ENCODE data around the gene MRM1.

The MRM1 gene, protein sequence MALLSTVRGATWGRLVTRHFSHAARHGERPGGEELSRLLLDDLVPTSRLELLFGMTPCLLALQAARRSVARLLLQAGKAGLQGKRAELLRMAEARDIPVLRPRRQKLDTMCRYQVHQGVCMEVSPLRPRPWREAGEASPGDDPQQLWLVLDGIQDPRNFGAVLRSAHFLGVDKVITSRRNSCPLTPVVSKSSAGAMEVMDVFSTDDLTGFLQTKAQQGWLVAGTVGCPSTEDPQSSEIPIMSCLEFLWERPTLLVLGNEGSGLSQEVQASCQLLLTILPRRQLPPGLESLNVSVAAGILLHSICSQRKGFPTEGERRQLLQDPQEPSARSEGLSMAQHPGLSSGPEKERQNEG

DNA sequence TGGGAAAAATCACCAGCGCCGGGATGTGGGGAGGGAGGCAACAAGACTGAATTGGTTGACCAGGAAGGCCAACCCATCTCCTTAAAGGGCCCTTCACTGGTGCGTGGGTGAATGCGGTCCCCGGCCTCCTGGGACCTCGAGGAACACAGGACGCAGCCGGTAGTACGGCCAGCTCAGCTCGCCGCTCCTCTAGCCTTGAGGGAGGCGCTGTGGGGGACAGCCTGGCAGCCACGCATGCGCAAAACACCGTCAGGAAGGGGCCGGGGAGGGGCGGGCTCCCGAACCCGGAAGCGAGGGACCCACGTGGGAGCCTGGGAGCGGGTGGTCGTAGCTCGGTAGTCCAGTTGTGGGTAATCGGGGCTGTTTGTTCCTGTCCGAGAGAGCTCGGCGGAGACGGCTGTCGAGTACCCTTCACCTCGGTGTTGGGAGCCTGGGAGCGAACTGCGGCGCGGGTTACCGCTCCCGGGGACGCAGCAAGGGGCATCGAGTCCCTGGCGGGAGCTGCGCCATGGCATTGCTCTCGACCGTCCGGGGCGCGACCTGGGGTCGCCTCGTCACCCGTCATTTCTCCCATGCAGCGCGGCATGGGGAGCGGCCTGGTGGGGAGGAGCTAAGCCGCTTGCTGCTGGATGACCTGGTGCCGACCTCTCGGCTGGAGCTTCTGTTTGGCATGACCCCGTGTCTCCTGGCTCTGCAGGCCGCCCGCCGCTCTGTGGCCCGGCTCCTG is at the start of gene MRM1:
Gene MRM1 (plus strand): TSS at position 281 of the 727 bp plus-strand sequence. CDS start 228 bp downstream, at position 509.
- H3K4me1 ChIP-seq (ENCODE audit: control insufficient read depth, insufficient read depth, low read length), result peaks cover 31% of the 10 kb centered on the region

DNA sequence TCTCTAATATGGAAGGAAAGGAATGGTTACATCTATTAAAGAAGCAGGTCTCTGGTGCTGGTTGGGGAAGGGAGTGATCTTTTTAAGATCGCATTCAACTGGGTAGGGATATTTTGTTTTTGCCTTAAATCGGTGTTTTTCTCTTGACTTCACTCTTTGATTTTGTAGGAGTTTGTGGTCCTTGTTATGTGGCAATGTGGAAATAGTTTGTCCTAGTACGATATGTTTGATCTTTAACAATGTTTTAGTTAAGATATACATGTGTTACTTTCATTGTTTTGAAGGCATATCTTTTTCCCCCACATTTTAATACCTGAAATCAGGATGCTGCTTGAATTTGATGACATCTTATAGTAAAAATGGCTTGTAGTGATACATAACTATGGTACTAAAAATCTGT is 47.9 kb upstream of the MRM1 start:
- Histone ChIP-seq H3K36me3 (ENCODE audit: control insufficient read depth, insufficient read depth, low read length) (peaks cover 4% of the 10 kb centered on the region), H3K27me3 (ENCODE audit: control insufficient read depth, insufficient read depth, low read length) (no peaks in the 10 kb centered on the region), H3K9me3 (ENCODE audit: control insufficient read depth, low read length) (no peaks in the 10 kb centered on the region), H3K9ac (ENCODE audit: low read length) (no peak overlapping the region), H3K4me1 (ENCODE audit: control insufficient read depth, insufficient read depth, low read length) (no peaks in the 10 kb centered on the region), H3K4me3 (ENCODE audit: low read length) (no peak overlapping the region)

More for the DNA sequence above, at the start of gene MRM1:
- no peaks in the 10 kb centered on the region for H3K27me3 ChIP-seq (ENCODE audit: control insufficient read depth, insufficient read depth, low read length)
- H3K4me3 ChIP-seq (ENCODE audit: low read length), result peak within 1 kb of the TSS; percentile 66
- no peaks in the 10 kb centered on the region for H3K9me3 ChIP-seq (ENCODE audit: control insufficient read depth, low read length)
- peak within 1 kb of the TSS; percentile 73 for H3K9ac ChIP-seq (ENCODE audit: low read length)
- H3K36me3 ChIP-seq (ENCODE audit: control insufficient read depth, insufficient read depth, low read length), result no peaks in the 10 kb centered on the region

DNA sequence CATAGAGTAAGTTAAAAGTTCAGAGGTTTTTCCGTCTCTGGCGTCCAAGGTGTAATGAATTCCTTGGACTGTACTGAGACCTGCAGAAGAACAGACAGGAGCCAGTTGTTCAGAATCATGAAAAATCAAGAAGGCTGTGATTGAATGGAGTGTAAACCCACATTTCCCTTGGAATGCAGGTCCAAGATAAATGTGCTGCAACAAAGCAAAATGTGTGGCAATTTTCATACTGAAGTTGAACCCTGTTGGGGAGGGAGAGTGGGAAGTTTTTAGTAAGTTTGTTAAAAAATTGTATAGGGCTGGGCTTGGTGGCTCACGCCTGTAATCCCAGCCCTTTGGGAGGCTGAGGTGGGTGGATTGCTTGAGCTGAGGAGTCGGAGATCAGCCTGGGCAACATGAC is 35.3 kb upstream of the MRM1 start:
- peaks cover 9% of the 10 kb centered on the region for H3K36me3 ChIP-seq (ENCODE audit: control insufficient read depth, insufficient read depth, low read length)
- no peak overlapping the region for H3K9ac ChIP-seq (ENCODE audit: low read length)
- H3K27me3 ChIP-seq (ENCODE audit: control insufficient read depth, insufficient read depth, low read length), result no peaks in the 10 kb centered on the region

DNA sequence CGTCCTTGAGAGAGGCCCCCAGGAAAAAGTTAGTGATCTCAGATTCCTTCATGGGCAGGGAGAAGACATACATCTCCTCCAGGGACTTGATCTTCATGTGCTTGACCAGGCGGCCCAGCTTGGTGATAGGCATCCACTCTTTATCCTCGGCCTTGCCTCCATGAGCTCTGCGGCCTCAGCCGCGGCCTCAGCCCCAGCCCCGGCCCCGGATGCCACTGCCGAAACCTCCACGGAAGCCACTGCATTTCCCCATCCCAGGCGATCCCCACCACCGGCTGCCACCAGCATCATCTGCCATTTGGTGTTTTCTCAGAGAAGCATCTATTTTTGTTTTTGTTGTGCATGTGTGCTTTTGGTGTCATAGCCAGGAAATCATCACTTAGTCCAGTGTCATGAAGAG is 26.4 kb upstream of the MRM1 start:
- Histone ChIP-seq H3K4me1 (ENCODE audit: control insufficient read depth, insufficient read depth, low read length) (no peaks in the 10 kb centered on the region), H3K9ac (ENCODE audit: low read length) (no peak overlapping the region), H3K36me3 (ENCODE audit: control insufficient read depth, insufficient read depth, low read length) (peaks cover 6% of the 10 kb centered on the region), H3K27me3 (ENCODE audit: control insufficient read depth, insufficient read depth, low read length) (no peaks in the 10 kb centered on the region), H3K4me3 (ENCODE audit: low read length) (no peak overlapping the region), H3K9me3 (ENCODE audit: control insufficient read depth, low read length) (no peaks in the 10 kb centered on the region)

More for the DNA sequence above, 35.3 kb upstream of the MRM1 start:
- no peaks in the 10 kb centered on the region for H3K9me3 ChIP-seq (ENCODE audit: control insufficient read depth, low read length)
- no peak overlapping the region for H3K4me3 ChIP-seq (ENCODE audit: low read length)
- H3K4me1 ChIP-seq (ENCODE audit: control insufficient read depth, insufficient read depth, low read length), result no peaks in the 10 kb centered on the region

DNA sequence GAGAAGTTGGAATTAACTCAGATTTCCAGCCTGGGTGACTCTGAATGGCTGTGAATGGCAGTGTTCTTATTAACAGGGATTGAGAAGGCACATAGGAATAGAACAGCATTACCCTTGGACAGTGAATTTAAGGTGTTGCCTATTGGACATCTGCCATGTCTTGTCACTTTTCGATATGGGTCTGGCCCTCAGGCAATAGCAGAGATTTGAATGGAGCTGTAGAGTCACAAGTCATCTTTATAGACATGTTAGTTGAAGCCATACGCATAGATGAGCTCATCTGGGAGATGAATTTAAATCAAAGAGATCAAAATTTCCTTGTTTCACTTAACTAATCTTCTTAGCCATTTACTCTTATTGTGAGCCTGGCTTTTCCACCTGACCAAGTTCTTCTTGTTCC is 24.6 kb upstream of the MRM1 start:
- Histone ChIP-seq H3K9me3 (ENCODE audit: control insufficient read depth, low read length) (no peaks in the 10 kb centered on the region), H3K36me3 (ENCODE audit: control insufficient read depth, insufficient read depth, low read length) (peaks cover 6% of the 10 kb centered on the region), H3K9ac (ENCODE audit: low read length) (no peak overlapping the region), H3K4me1 (ENCODE audit: control insufficient read depth, insufficient read depth, low read length) (no peaks in the 10 kb centered on the region), H3K27me3 (ENCODE audit: control insufficient read depth, insufficient read depth, low read length) (no peaks in the 10 kb centered on the region), H3K4me3 (ENCODE audit: low read length) (no peak overlapping the region)

DNA sequence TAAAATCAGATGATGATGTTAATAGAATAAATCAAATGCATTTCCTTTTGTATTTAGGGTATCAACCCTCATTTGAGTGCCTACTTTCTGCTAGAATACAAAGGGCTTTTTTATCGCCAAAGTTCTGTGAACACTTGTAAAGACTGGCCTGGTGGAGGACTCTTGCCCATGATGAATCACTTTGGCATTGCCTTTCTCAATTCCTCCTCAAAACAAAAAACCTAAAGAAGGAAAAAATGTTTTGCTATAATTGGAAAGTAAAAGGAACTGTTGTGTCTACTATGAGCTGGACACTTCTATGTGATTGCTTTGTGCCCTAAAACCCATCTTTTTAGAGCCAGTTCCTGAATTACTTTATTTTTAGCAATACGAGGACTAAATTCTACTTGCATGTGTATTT is 22.7 kb upstream of the MRM1 start:
- Histone ChIP-seq H3K36me3 (ENCODE audit: control insufficient read depth, insufficient read depth, low read length) (peaks cover 6% of the 10 kb centered on the region), H3K27me3 (ENCODE audit: control insufficient read depth, insufficient read depth, low read length) (no peaks in the 10 kb centered on the region), H3K9me3 (ENCODE audit: control insufficient read depth, low read length) (no peaks in the 10 kb centered on the region), H3K9ac (ENCODE audit: low read length) (no peak overlapping the region), H3K4me1 (ENCODE audit: control insufficient read depth, insufficient read depth, low read length) (no peaks in the 10 kb centered on the region), H3K4me3 (ENCODE audit: low read length) (no peak overlapping the region)

DNA sequence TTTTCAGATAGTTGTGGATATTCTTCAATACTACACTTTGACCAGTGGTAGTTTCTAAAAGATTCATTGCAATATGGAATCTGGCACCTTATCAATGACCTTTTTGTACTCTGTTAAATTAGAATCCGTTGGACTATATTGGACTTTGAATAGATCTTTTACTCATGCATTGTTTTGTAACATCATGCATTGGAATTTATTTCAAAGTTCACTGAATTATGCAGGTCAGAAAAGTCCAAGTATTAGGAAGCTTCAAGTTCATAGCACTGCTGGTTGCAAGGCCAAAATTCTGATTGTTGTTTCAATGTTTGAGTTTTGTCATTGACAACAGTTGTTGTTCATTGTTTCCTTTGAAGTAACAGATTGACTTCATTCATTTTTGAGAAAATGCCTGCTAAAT is 17.6 kb upstream of the MRM1 start:
- no peaks in the 10 kb centered on the region for H3K27me3 ChIP-seq (ENCODE audit: control insufficient read depth, insufficient read depth, low read length)
- H3K4me3 ChIP-seq (ENCODE audit: low read length), result no peak overlapping the region
- no peaks in the 10 kb centered on the region for H3K4me1 ChIP-seq (ENCODE audit: control insufficient read depth, insufficient read depth, low read length)
- H3K9me3 ChIP-seq (ENCODE audit: control insufficient read depth, low read length), result no peaks in the 10 kb centered on the region
- H3K36me3 ChIP-seq (ENCODE audit: control insufficient read depth, insufficient read depth, low read length), result peaks cover 6% of the 10 kb centered on the region
- H3K9ac ChIP-seq (ENCODE audit: low read length), result no peak overlapping the region

DNA sequence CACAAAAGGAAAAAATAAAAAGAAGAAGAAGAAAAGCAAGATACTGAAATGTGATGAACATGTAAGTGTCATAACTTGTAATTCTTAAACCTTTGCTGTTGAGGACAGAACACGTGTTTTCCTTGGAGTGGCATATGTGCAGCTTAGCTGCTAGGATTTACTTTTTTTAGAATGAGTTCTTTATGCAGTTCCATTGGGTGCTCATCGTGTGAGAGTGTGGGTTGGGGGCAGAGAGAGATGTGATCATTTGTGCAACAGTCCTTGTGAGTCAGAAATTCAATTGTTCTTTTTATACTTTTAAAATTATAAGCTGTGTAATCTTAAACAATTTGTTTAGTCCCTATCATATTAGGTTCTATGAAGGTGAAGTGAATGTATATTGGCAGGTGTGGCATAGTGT is 15.2 kb upstream of the MRM1 start:
- no peaks in the 10 kb centered on the region for H3K36me3 ChIP-seq (ENCODE audit: control insufficient read depth, insufficient read depth, low read length)
- peaks cover 4% of the 10 kb centered on the region for H3K4me1 ChIP-seq (ENCODE audit: control insufficient read depth, insufficient read depth, low read length)
- no peaks in the 10 kb centered on the region for H3K9me3 ChIP-seq (ENCODE audit: control insufficient read depth, low read length)
- H3K4me3 ChIP-seq (ENCODE audit: low read length), result no peak overlapping the region
- no peak overlapping the region for H3K9ac ChIP-seq (ENCODE audit: low read length)
- no peaks in the 10 kb centered on the region for H3K27me3 ChIP-seq (ENCODE audit: control insufficient read depth, insufficient read depth, low read length)

DNA sequence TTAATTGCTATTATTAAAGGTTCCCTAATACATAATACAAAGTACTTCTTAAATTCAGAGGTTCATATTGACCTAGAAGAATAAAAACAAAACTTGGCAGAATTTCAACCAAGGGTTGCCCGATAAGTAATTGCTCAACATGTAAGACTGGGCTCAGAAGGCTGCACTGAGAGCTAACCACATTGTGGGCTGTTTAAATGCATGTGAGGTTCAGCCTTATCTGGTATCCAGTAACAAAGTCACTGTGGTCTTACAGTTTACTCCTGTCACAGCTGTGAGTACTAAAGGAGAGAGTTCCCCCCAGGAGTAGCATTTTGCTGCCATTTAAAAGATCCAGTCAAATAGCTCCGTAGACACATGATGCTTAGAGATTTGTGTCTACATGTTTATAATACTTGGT is 11.3 kb upstream of the MRM1 start:
- Histone ChIP-seq H3K36me3 (ENCODE audit: control insufficient read depth, insufficient read depth, low read length) (no peaks in the 10 kb centered on the region), H3K9me3 (ENCODE audit: control insufficient read depth, low read length) (no peaks in the 10 kb centered on the region), H3K9ac (ENCODE audit: low read length) (no peak overlapping the region), H3K27me3 (ENCODE audit: control insufficient read depth, insufficient read depth, low read length) (no peaks in the 10 kb centered on the region), H3K4me1 (ENCODE audit: control insufficient read depth, insufficient read depth, low read length) (peaks cover 28% of the 10 kb centered on the region), H3K4me3 (ENCODE audit: low read length) (no peak overlapping the region)

DNA sequence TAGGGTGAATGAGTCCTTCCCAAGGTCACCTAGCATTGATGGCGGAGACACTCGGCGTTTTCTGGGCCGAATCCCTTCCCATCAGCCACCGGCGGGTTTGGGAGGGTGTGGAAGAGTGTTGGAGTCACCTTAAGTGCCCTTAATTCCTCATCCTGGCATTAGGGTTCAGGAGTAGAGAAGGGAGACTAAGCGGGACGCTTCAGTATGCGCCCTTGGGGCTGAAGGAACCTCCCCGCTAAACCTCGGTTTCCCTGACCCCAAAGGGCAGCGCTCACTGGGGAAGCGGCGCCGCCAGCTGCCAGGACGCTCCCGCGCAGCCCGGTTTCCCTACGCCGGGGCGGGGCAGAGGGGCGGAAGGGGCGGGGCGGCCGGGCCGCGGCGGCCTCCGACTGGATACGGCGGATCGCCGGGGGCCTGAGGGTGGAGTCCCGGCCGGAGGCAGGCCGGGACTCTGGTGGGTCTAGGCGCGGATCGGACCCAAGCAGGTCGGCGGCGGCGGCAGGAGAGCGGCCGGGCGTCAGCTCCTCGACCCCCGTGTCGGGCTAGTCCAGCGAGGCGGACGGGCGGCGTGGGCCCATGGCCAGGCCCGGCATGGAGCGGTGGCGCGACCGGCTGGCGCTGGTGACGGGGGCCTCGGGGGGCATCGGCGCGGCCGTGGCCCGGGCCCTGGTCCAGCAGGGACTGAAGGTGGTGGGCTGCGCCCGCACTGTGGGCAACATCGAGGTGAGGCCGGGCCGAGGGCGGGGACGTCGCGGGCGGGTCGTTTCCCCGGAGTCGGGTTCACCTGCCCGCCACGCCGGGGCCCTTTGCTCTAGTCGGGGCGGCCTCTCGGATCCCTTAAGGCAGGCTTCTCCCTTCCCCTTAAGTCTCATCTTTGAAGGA is 9.7 kb upstream of the MRM1 start, which contains the start of gene DHRS11:
Gene DHRS11 (plus strand): TSS at position 446 of the 882 bp plus-strand sequence. CDS start 131 bp downstream, at position 577.
- Histone ChIP-seq H3K4me1 (ENCODE audit: control insufficient read depth, insufficient read depth, low read length) (peaks cover 33% of the 10 kb centered on the region), H3K27me3 (ENCODE audit: control insufficient read depth, insufficient read depth, low read length) (no peaks in the 10 kb centered on the region), H3K9ac (ENCODE audit: low read length) (peak within 1 kb of the TSS; percentile 67), H3K36me3 (ENCODE audit: control insufficient read depth, insufficient read depth, low read length) (no peaks in the 10 kb centered on the region), H3K4me3 (ENCODE audit: low read length) (peak within 1 kb of the TSS; percentile 48), H3K9me3 (ENCODE audit: control insufficient read depth, low read length) (no peaks in the 10 kb centered on the region)

DNA sequence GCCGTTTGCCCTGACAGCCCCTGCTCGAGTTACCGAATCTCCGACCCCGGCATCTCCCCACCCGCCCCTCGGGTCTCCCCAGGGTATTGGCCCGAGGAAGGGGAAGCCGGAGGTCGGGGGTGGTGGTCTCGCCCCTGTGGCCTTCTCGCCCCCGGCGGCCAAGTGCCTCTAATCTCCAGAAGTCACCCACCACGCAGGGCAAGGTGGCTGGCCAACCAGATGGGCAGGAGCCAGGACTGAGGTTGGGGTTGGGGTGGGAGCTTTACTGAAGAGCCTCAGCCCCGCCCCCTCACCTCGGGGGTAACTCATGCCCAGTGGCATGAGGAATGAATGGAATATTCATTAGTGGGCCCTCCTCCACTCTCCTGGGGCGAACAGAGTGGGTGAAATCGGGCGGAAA is 9.1 kb upstream of the MRM1 start:
- peak overlapping the region; percentile 48 for H3K4me3 ChIP-seq (ENCODE audit: low read length)
- H3K4me1 ChIP-seq (ENCODE audit: control insufficient read depth, insufficient read depth, low read length), result peaks cover 39% of the 10 kb centered on the region
- H3K27me3 ChIP-seq (ENCODE audit: control insufficient read depth, insufficient read depth, low read length), result no peaks in the 10 kb centered on the region
- no peaks in the 10 kb centered on the region for H3K36me3 ChIP-seq (ENCODE audit: control insufficient read depth, insufficient read depth, low read length)
- no peaks in the 10 kb centered on the region for H3K9me3 ChIP-seq (ENCODE audit: control insufficient read depth, low read length)
- H3K9ac ChIP-seq (ENCODE audit: low read length), result peak overlapping the region; percentile 67
